Bronchial epithelial cell (primary cell): ENCODE results near the gene RBBP8NL. TPM values are rescaled to one million over a fixed set of nuclear protein-coding genes. Genes with fewer than 3 reads are reported as not detected.
A peak's percentile ranks its signal among the peaks of the same experiment; 100 is the strongest.

Source experiments
- DNase-seq: peaks from one replicate; pipeline ENCODE4 v3.0.0-alpha.2; 2010; ENCODE audit warnings: low read depth
- FAIRE-seq: peaks from 2 replicates; lab custom pipeline; 2011; peaks lifted over from hg19 to GRCh38; lab: Jason Lieb, UNC
- H3K27me3 ChIP-seq: 2 replicates; pipeline ENCODE4 v1.5.1; 2011; ENCODE audit warnings: low read length; ENCODE audit not compliant: control insufficient read depth, insufficient read depth
- H3K36me3 ChIP-seq: 2 replicates; pipeline ENCODE4 v1.5.1; 2011; ENCODE audit warnings: low read length; ENCODE audit not compliant: control insufficient read depth, insufficient read depth
- H3K4me3 ChIP-seq: 2 replicates; pipeline ENCODE4 v1.5.1; 2011; ENCODE audit warnings: mild to moderate bottlenecking, low read depth, low read length, control low read depth
- CTCF ChIP-seq: IDR thresholded peaks from 2 replicates; pipeline ENCODE4 v1.5.1; 2011; ENCODE audit warnings: mild to moderate bottlenecking, moderate library complexity, low read length, control low read depth, inconsistent platforms; ENCODE audit not compliant: insufficient read depth, severe bottlenecking
- total RNA-seq: library from RNA; depleted of rRNA; stranded (reverse); fragments of >200 nt; gene quantifications from 2 replicates; pipeline ENCODE4 v1.2.1, GENCODE V29; 2014

Gene RBBP8NL
- total RNA-seq, 1 donor from 2014 or later: under 0.01 TPM

GRCh38 chr20:62407221-62407992, 19.9 kb downstream of the RBBP8NL start, which contains the start of gene CABLES2:
CABLES2 (minus strand) TSS chr20:62407285; CDS start chr20:62407276, 9 bp downstream.
- FAIRE-seq (no peak), DNase-seq (peak; percentile 81)
- Histone ChIP-seq H3K27me3 (no peaks in the 10 kb centered on the region), H3K4me3 (peak within 1 kb of the TSS; percentile 52), H3K36me3 (no peaks in the 10 kb centered on the region)
- TF ChIP-seq CTCF: peak; percentile 6

GRCh38 chr20:62406635-62407176, 20.6 kb downstream of the RBBP8NL start:
- no peaks in the 10 kb centered on the region for H3K27me3 ChIP-seq
- no peaks in the 10 kb centered on the region for H3K36me3 ChIP-seq
- DNase-seq: no peak
- FAIRE-seq: no peak
- H3K4me3 ChIP-seq: peak overlapping the region; percentile 52
- TF ChIP-seq CTCF: no peak

GRCh38 chr20:62405981-62406513, 21.3 kb downstream of the RBBP8NL start:
- Histone ChIP-seq H3K4me3 (peak overlapping the region; percentile 52), H3K27me3 (no peaks in the 10 kb centered on the region), H3K36me3 (no peaks in the 10 kb centered on the region)
- FAIRE-seq: no peak
- TF ChIP-seq CTCF: no peak
- DNase-seq: no peak

- no peak overlapping the region for H3K4me3 ChIP-seq
- TF ChIP-seq CTCF: peak; percentile 51
- DNase-seq (peak; percentile 32), FAIRE-seq (no peak)
- H3K36me3 ChIP-seq: no peaks in the 10 kb centered on the region
- H3K27me3 ChIP-seq: no peaks in the 10 kb centered on the region
Observed at GRCh38 chr20:62405108-62405980, 22.0 kb downstream of the RBBP8NL start.

- FAIRE-seq (no peak), DNase-seq (no peak)
- TF ChIP-seq CTCF: no peak
Observed at GRCh38 chr20:62404761-62405107, 22.6 kb downstream of the RBBP8NL start.

More at GRCh38 chr20:62404761-62405107, 22.6 kb downstream of the RBBP8NL start:
- no peaks in the 10 kb centered on the region for H3K27me3 ChIP-seq
- H3K4me3 ChIP-seq: no peak overlapping the region
- H3K36me3 ChIP-seq: no peaks in the 10 kb centered on the region
